DND-41 (cell line): Measurements from ENCODE around the gene RBM34.

Source experiments
- ATAC-seq: fragments of 200-7000 bp; cut with Tn5 transposase; 3 replicates; pipeline ENCODE4 v1.9.1; 2021; ENCODE audit warnings: low read depth; ENCODE audit not compliant: insufficient read depth
- DNase-seq: peaks from one replicate; pipeline ENCODE4 v3.0.0-alpha.2; 2020
- H2AFZ ChIP-seq: 2 replicates; pipeline ENCODE4 v1.6.0; 2012; ENCODE audit warnings: low read depth, low read length
- H3K27ac ChIP-seq: 2 replicates; pipeline ENCODE4 v1.5.1; 2012; ENCODE audit warnings: low read length, inconsistent platforms
- H3K27me3 ChIP-seq: fragments of 200-600 bp; sonication (generic); 2 replicates; pipeline ENCODE4 v1.6.0; 2012; ENCODE audit warnings: low read length, mild to moderate bottlenecking, inconsistent platforms; ENCODE audit not compliant: insufficient read depth, poor library complexity
- H3K36me3 ChIP-seq: 2 replicates; pipeline ENCODE4 v1.5.1; 2012; ENCODE audit warnings: low read length, inconsistent platforms; ENCODE audit not compliant: insufficient read depth
- H3K4me1 ChIP-seq: 2 replicates; pipeline ENCODE4 v1.5.1; 2012; ENCODE audit warnings: mild to moderate bottlenecking, low read length; ENCODE audit not compliant: insufficient read depth
- H3K4me2 ChIP-seq: 2 replicates; pipeline ENCODE4 v1.6.0; 2012; ENCODE audit warnings: mild to moderate bottlenecking, moderate library complexity, low read length, inconsistent platforms; ENCODE audit not compliant: insufficient read depth
- H3K4me3 ChIP-seq, 2 experiments: fragments of 200-600 bp in 1 of 2; shearing (Covaris generic) in 1 of 2; 2 replicates each; pipeline ENCODE4 v1.5.1; 2012 to 2016; ENCODE audit warnings: inconsistent platforms in 2 of 2, low read length in 2 of 2, mild to moderate bottlenecking in 2 of 2, low read depth in 1 of 2, moderate library complexity in 1 of 2
- H3K79me2 ChIP-seq: 2 replicates; pipeline ENCODE4 v1.6.0; 2012; ENCODE audit warnings: low read length, inconsistent platforms; ENCODE audit not compliant: insufficient read depth
- H3K9ac ChIP-seq: 2 replicates; pipeline ENCODE4 v1.6.0; 2012; ENCODE audit warnings: low read depth, mild to moderate bottlenecking, inconsistent platforms, low read length, moderate library complexity
- H3K9me3 ChIP-seq: 2 replicates; pipeline ENCODE4 v1.5.1; 2012; ENCODE audit warnings: low read length, moderate library complexity, mild to moderate bottlenecking, inconsistent platforms; ENCODE audit not compliant: insufficient read depth, severe bottlenecking
- H4K20me1 ChIP-seq: 2 replicates; pipeline ENCODE4 v1.6.0; 2012; ENCODE audit warnings: low read length; ENCODE audit not compliant: insufficient read depth
- EZH2 ChIP-seq: IDR thresholded peaks from 3 replicates; pipeline ENCODE4 v1.6.1; 2012; ENCODE audit warnings: borderline replicate concordance, low read depth, mild to moderate bottlenecking, moderate library complexity, low read length, inconsistent platforms; ENCODE audit not compliant: severe bottlenecking
- TF ChIP-seq, protein P1 (sequence below): IDR thresholded peaks from 2 replicates; pipeline ENCODE4 v1.5.1; 2012; ENCODE audit warnings: borderline replicate concordance, low read length, moderate library complexity, mild to moderate bottlenecking; ENCODE audit not compliant: poor library complexity, severe bottlenecking; ENCODE audit errors: extremely low read depth

RBM34 gene

DNA sequence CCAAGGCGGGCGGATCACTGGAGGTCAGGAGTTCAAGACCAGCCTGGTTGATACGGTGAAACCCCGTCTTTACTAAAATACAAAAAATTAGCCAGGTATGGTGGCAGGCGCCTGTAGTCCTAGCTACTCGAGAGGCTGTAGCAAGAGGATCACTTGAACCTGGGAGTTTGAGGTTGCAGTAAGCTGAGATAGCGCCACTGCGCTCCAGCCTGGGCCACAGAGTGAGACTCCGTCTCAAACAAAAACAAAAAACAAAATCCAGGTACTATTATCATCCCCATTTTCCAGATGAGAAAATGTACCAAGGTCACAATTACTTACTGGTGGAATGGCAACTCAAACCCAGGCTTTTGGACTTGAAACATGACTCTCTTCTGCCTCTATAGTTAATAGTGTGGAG is 36.9 kb downstream of the RBM34 start:
- H3K36me3 ChIP-seq = peaks cover 64% of the 10 kb centered on the region
- H2AFZ ChIP-seq = no peak overlapping the region
- no peak for ATAC-seq
- H3K4me1 ChIP-seq = peaks cover 38% of the 10 kb centered on the region
- H3K9ac ChIP-seq = no peak overlapping the region
- H3K27ac ChIP-seq = no peak overlapping the region
- no peak overlapping the region for H3K4me3 ChIP-seq
- H3K4me2 ChIP-seq = peak overlapping the region; percentile 36; the same call in 1 of the 2 replicates
- peaks cover 100% of the 10 kb centered on the region for H3K79me2 ChIP-seq
- H3K27me3 ChIP-seq = no peaks in the 10 kb centered on the region
- peaks cover 64% of the 10 kb centered on the region for H4K20me1 ChIP-seq
- DNase-seq = no peak
- H3K9me3 ChIP-seq = no peaks in the 10 kb centered on the region
- TF ChIP-seq EZH2 = no peak
- TF ChIP-seq, protein P1, sequence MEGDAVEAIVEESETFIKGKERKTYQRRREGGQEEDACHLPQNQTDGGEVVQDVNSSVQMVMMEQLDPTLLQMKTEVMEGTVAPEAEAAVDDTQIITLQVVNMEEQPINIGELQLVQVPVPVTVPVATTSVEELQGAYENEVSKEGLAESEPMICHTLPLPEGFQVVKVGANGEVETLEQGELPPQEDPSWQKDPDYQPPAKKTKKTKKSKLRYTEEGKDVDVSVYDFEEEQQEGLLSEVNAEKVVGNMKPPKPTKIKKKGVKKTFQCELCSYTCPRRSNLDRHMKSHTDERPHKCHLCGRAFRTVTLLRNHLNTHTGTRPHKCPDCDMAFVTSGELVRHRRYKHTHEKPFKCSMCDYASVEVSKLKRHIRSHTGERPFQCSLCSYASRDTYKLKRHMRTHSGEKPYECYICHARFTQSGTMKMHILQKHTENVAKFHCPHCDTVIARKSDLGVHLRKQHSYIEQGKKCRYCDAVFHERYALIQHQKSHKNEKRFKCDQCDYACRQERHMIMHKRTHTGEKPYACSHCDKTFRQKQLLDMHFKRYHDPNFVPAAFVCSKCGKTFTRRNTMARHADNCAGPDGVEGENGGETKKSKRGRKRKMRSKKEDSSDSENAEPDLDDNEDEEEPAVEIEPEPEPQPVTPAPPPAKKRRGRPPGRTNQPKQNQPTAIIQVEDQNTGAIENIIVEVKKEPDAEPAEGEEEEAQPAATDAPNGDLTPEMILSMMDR = no peak

DNA sequence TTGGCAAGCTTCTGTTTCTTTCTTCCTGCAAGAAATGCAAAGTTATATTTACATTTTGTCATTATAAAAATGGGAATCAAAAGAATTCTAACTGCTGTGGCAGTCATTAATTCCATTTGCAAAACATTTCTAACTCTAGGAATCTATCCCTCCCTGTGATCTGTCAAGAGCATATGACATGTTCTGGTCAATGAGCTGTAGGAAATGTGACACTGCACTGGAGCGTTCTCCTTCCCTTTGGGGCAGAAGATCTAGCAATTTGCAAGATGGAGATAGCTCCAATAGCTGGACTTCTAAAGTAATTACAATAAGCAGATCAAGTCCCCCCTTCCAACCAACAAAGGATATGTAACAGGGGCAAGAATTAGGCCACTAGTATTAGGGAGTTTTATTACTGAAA is 38.7 kb downstream of the RBM34 start:
- H3K79me2 ChIP-seq = peaks cover 100% of the 10 kb centered on the region
- peak overlapping the region; percentile 36; the same call in 1 of the 2 replicates for H3K4me2 ChIP-seq
- peaks cover 74% of the 10 kb centered on the region for H4K20me1 ChIP-seq
- H3K9me3 ChIP-seq = no peaks in the 10 kb centered on the region
- no peak overlapping the region for H3K9ac ChIP-seq
- TF ChIP-seq EZH2 = no peak
- TF ChIP-seq, protein P1 = no peak
- H3K36me3 ChIP-seq = peaks cover 78% of the 10 kb centered on the region
- ATAC-seq (no peak), DNase-seq (no peak)
- no peaks in the 10 kb centered on the region for H3K27me3 ChIP-seq
- no peak overlapping the region; a peak in 1 of 4 replicates for H3K4me3 ChIP-seq
- H2AFZ ChIP-seq = no peak overlapping the region
- no peak overlapping the region for H3K27ac ChIP-seq
- H3K4me1 ChIP-seq = peaks cover 35% of the 10 kb centered on the region

GRCh38 chr1:235113183-235113917 is 47.7 kb downstream of the RBM34 start:
- Histone ChIP-seq H3K9me3 (no peaks in the 10 kb centered on the region), H3K27ac (no peak overlapping the region), H3K79me2 (peaks cover 57% of the 10 kb centered on the region), H3K4me1 (no peaks in the 10 kb centered on the region), H3K4me3 (no peak overlapping the region), H3K27me3 (no peaks in the 10 kb centered on the region), H3K36me3 (peaks cover 90% of the 10 kb centered on the region), H3K4me2 (no peak overlapping the region), H3K9ac (no peak overlapping the region), H4K20me1 (peaks cover 57% of the 10 kb centered on the region), H2AFZ (no peak overlapping the region)
- no peak for ATAC-seq
- peak; percentile 1 for DNase-seq
- TF ChIP-seq, protein P1 = no peak
- no peak for TF ChIP-seq EZH2
